CD14-positive monocyte (primary cell): Measurements from ENCODE around the gene TSPOAP1. TPM values are rescaled to one million over a fixed set of nuclear protein-coding genes. Genes with fewer than 3 reads are reported as not detected.

ENCODE experiments used
- DNase-seq, 3 donors: peaks; one replicate each; pipeline ENCODE4 v3.0.0-alpha.2; 2011 to 2022
- H2AFZ ChIP-seq: 2 replicates; pipeline ENCODE4 v1.6.0; 2012; ENCODE audit warnings: mild to moderate bottlenecking, low read depth, low read length, inconsistent platforms; ENCODE audit not compliant: insufficient read depth, poor library complexity, severe bottlenecking
- H3K27ac ChIP-seq, 2 donors: 1 replicate in 1 of 2; 2 replicates in 1 of 2; pipeline ENCODE4 v1.5.1; 2012 to 2013; ENCODE audit warnings: low read length in 2 of 2, control low read depth in 1 of 2, inconsistent platforms in 1 of 2, low read depth in 1 of 2, mild to moderate bottlenecking in 1 of 2
- H3K27me3 ChIP-seq, 2 donors: one replicate each; pipeline versions ENCODE4 v1.6.0 to v1.6.1; 2011 to 2013; ENCODE audit warnings: low read length in 2 of 2; ENCODE audit not compliant: control insufficient read depth in 2 of 2, insufficient read depth in 2 of 2
- H3K36me3 ChIP-seq, 2 donors: replicated peaks in 1 of 2; 1 replicate in 1 of 2; 2 replicates in 1 of 2; pipeline versions ENCODE4 v1.5.1 to v1.6.1; 2012 to 2013; ENCODE audit warnings: low read length in 2 of 2, control low read depth in 1 of 2, inconsistent platforms in 1 of 2, mild to moderate bottlenecking in 1 of 2; ENCODE audit not compliant: insufficient read depth in 2 of 2, control insufficient read depth in 1 of 2
- H3K4me1 ChIP-seq, 2 donors: 1 replicate in 1 of 2; 2 replicates in 1 of 2; pipeline versions ENCODE4 v1.5.1 to v1.6.1; 2012 to 2013; ENCODE audit warnings: low read length in 2 of 2, control low read depth in 1 of 2, inconsistent platforms in 1 of 2, mild to moderate bottlenecking in 1 of 2, moderate library complexity in 1 of 2; ENCODE audit not compliant: insufficient read depth in 2 of 2, control insufficient read depth in 1 of 2
- H3K4me2 ChIP-seq: replicated peaks from 2 replicates; pipeline ENCODE3; 2012; ENCODE audit warnings: low read length, moderate library complexity, mild to moderate bottlenecking; ENCODE audit not compliant: poor library complexity, severe bottlenecking; ENCODE audit errors: extremely low read depth
- H3K4me3 ChIP-seq, 3 experiments: fragments of 200-600 bp in 1 of 3; sonication (generic) in 1 of 3; replicated peaks in 1 of 3; 1 replicate in 2 of 3; 2 replicates in 1 of 3; pipeline ENCODE4 v1.5.1; 2011 to 2013; ENCODE audit warnings: low read length in 3 of 3, mild to moderate bottlenecking in 3 of 3, control low read depth in 2 of 3, low read depth in 2 of 3, inconsistent platforms in 1 of 3, moderate library complexity in 1 of 3
- H3K79me2 ChIP-seq: 2 replicates; pipeline ENCODE4 v1.6.0; 2012; ENCODE audit warnings: mild to moderate bottlenecking, control low read depth, inconsistent platforms, low read length, moderate library complexity; ENCODE audit not compliant: insufficient read depth
- H3K9ac ChIP-seq: 2 replicates; pipeline ENCODE4 v1.6.0; 2017; ENCODE audit warnings: low read length, mild to moderate bottlenecking; ENCODE audit not compliant: insufficient read depth, poor library complexity, severe bottlenecking
- H3K9me3 ChIP-seq, 2 donors: replicated peaks in 1 of 2; 1 replicate in 1 of 2; 2 replicates in 1 of 2; pipeline versions ENCODE4 v1.5.1 to v1.6.1; 2012 to 2013; ENCODE audit warnings: low read length in 2 of 2, control low read depth in 1 of 2; ENCODE audit not compliant: control insufficient read depth in 1 of 2, insufficient read depth in 1 of 2
- H4K20me1 ChIP-seq: 2 replicates; pipeline ENCODE4 v1.6.0; 2012; ENCODE audit warnings: mild to moderate bottlenecking, low read length, control low read depth, moderate library complexity; ENCODE audit not compliant: insufficient read depth
- H3K27ac Mint-ChIP-seq, 7 donors: one replicate each; pipeline ENCODE4 v1.8.0; 2020; ENCODE audit warnings: mild to moderate bottlenecking in 7 of 7, mixed read lengths in 7 of 7, moderate library complexity in 6 of 7, inconsistent platforms in 2 of 7
- H3K27me3 Mint-ChIP-seq, 3 donors: one replicate each; pipeline ENCODE4 v1.8.0; 2021 to 2022; ENCODE audit warnings: low read depth in 3 of 3, mild to moderate bottlenecking in 3 of 3, mixed read lengths in 3 of 3, moderate library complexity in 3 of 3, inconsistent platforms in 1 of 3
- H3K36me3 Mint-ChIP-seq, 2 donors: one replicate each; pipeline ENCODE4 v1.8.0; 2020; ENCODE audit warnings: mixed read lengths in 2 of 2, inconsistent platforms in 1 of 2, mild to moderate bottlenecking in 1 of 2
- H3K4me1 Mint-ChIP-seq: one replicate; pipeline ENCODE4 v1.8.0; 2020; ENCODE audit warnings: mild to moderate bottlenecking, mixed read lengths
- H3K4me3 Mint-ChIP-seq, 2 donors: one replicate each; pipeline ENCODE4 v1.8.0; 2020; ENCODE audit warnings: mild to moderate bottlenecking in 2 of 2, mixed read lengths in 2 of 2, moderate library complexity in 1 of 2
- H3K9me3 Mint-ChIP-seq, 7 donors: one replicate each; pipeline ENCODE4 v1.8.0; 2020 to 2022; ENCODE audit warnings: mixed read lengths in 7 of 7, mild to moderate bottlenecking in 6 of 7, moderate library complexity in 6 of 7, inconsistent platforms in 2 of 7
- CTCF ChIP-seq: fragments of 200-600 bp; IDR thresholded peaks from one replicate; pipeline ENCODE4 v1.8.0; 2022; ENCODE audit warnings: antibody characterized with exemption, mild to moderate bottlenecking
- WGBS: methylation state at CpG from one replicate; pipeline ENCODE4 v1.1.5; 2013; ENCODE audit warnings: missing lambda C conversion rate; ENCODE audit not compliant: insufficient coverage; 5-methylcytosine and 5-hydroxymethylcytosine counted together
- intact Hi-C, 2 donors: fragments of 100-400 bp; cut with micrococcal nuclease; formaldehyde crosslinking; loops; one replicate each; pipeline versions ENCODE4 v1.15.0 to v1.15.1; 2023
- polyA plus RNA-seq, 3 donors: library from polyadenylated mRNA; depleted of rRNA in 1 of 3; unstranded in 2 of 3; stranded (reverse) in 1 of 3; fragments of 300-500 nt in 2 of 3; fragments of >200 nt in 1 of 3; fragmentation: Illumina TruSeq in 2 of 3; gene quantifications; 1 replicate in 2 of 3; 2 replicates in 1 of 3; pipeline ENCODE4 v1.2.3, GENCODE V29; 2012 to 2021

The TSPOAP1 gene
- polyA plus RNA-seq, 3 donors = 0.10 to 14.0 (median 0.18) TPM

GRCh38 chr17:58340405-58340876 is 11.8 kb upstream of the TSPOAP1 start:
- H3K4me3 ChIP-seq = peak overlapping the region in 1 of 3 experiments; percentile 100
- H3K27ac Mint-ChIP-seq = peak overlapping the region; percentile 99 to 100 (median 99)
- peaks cover 8 to 19% of the 10 kb centered on the region in 2 donors for H3K36me3 ChIP-seq
- peaks cover 15 to 28% of the 10 kb centered on the region in 2 donors for H3K36me3 Mint-ChIP-seq
- no peak overlapping the region for H3K9ac ChIP-seq
- peak overlapping the region; percentile 98 to 100 for H3K27ac ChIP-seq
- no peaks in the 10 kb centered on the region for H3K9me3 ChIP-seq
- no CpG with 5 or more reads among the region's 5 CpGs for WGBS
- intact Hi-C loops = no loop called here
- no peaks in the 10 kb centered on the region for H3K27me3 ChIP-seq
- peaks cover 0 to 2% (median 0%) of the 10 kb centered on the region in 3 donors for H3K27me3 Mint-ChIP-seq
- peaks cover 6% of the 10 kb centered on the region for H4K20me1 ChIP-seq
- peaks cover 94 to 100% of the 10 kb centered on the region in 2 donors for H3K4me1 ChIP-seq
- DNase-seq = no peak
- peaks cover 89% of the 10 kb centered on the region for H3K4me1 Mint-ChIP-seq
- H3K79me2 ChIP-seq = peaks cover 92% of the 10 kb centered on the region
- H2AFZ ChIP-seq = no peak overlapping the region
- H3K9me3 Mint-ChIP-seq = no peaks in the 10 kb centered on the region
- no peak for TF ChIP-seq CTCF
- H3K4me2 ChIP-seq = peak overlapping the region; percentile 99
- peak overlapping the region; percentile 90 to 100 for H3K4me3 Mint-ChIP-seq

GRCh38 chr17:58339755-58340404 is 11.3 kb upstream of the TSPOAP1 start:
- 75% methylated on average over 4 of the region's 6 CpGs for WGBS
- Histone ChIP-seq H3K4me2 (peak overlapping the region; percentile 99), H2AFZ (peak overlapping the region; percentile 74), H3K27ac (peak overlapping the region; percentile 98 to 100), H3K4me1 (peaks cover 94 to 100% of the 10 kb centered on the region in 2 donors), H3K36me3 (peaks cover 3 to 14% of the 10 kb centered on the region in 2 donors), H3K27me3 (no peaks in the 10 kb centered on the region), H3K79me2 (peaks cover 92% of the 10 kb centered on the region), H3K9ac (peak overlapping the region; percentile 70), H4K20me1 (peaks cover 6% of the 10 kb centered on the region), H3K9me3 (no peaks in the 10 kb centered on the region), H3K4me3 (peak overlapping the region; percentile 41 to 100 (median 47))
- Mint-ChIP-seq H3K36me3 (peaks cover 9 to 22% of the 10 kb centered on the region in 2 donors), H3K4me3 (peak overlapping the region; percentile 90 to 100), H3K27me3 (peaks cover 0 to 2% (median 0%) of the 10 kb centered on the region in 3 donors), H3K9me3 (no peaks in the 10 kb centered on the region), H3K27ac (peak overlapping the region; percentile 99 to 100 (median 99)), H3K4me1 (peaks cover 89% of the 10 kb centered on the region)
- TF ChIP-seq CTCF = no peak
- intact Hi-C loops = loop anchor here in 1 of 2 donors (2.0 to 10.0 kb wide), 2 partner anchors 13 to 175 kb away; partner anchors contain the start of genes MTMR4 and SUPT4H1
- no peak for DNase-seq
